Caco-2 (cell line): ENCODE measurements around the gene CDC14A. TPM values are rescaled to one million over a fixed set of nuclear protein-coding genes. Genes with fewer than 3 reads are reported as not detected.
"Not testable (repeated sequence)": the region's sequence is repeated elsewhere in the genome, so short reads cannot be mapped to it uniquely, and the experiment has no call there.

Source experiments
- BruUV-seq: library from RNA; stranded (reverse); fragments of 400-500 nt; replicated peaks from 2 replicates; lab custom pipeline; 2021; lab: Mats Ljungman, UMichigan
- CTCF ChIA-PET: fragments of 300-600 bp; sonication (Branson Sonifier 250); formaldehyde crosslinking; loops from one replicate; lab custom pipeline; 2022; ENCODE audit warnings: antibody characterized with exemption; lab: Charles Lee
- POLR2A ChIA-PET: fragments of 300-600 bp; sonication (Branson Sonifier 250); formaldehyde crosslinking; loops from one replicate; lab custom pipeline; 2022; ENCODE audit warnings: antibody characterized with exemption; lab: Charles Lee
- DNase-seq, 2 experiments: peaks; one replicate each; pipeline versions ENCODE4 v3.0.0 to v3.0.0-alpha.2; 2020 to 2022
- H3K27me3 ChIP-seq: replicated peaks from 2 replicates; pipeline ENCODE4 v1.6.0; 2011; ENCODE audit warnings: low read length; ENCODE audit not compliant: control insufficient read depth, insufficient read depth
- H3K36me3 ChIP-seq: 2 replicates; pipeline ENCODE4 v1.5.1; 2011; ENCODE audit warnings: low read length; ENCODE audit not compliant: control insufficient read depth, insufficient read depth
- H3K4me1 ChIP-seq: fragments of 250-450 bp; sonication (Bioruptor Pico); 2 replicates; pipeline ENCODE4 v1.5.1; 2020; ENCODE audit warnings: mild to moderate bottlenecking
- H3K4me3 ChIP-seq: 2 replicates; pipeline ENCODE4 v1.5.1; 2011; ENCODE audit warnings: low read depth, mild to moderate bottlenecking, control low read depth, low read length
- H3K9me3 ChIP-seq: fragments of 250-450 bp; sonication (Bioruptor Pico); 2 replicates; pipeline ENCODE4 v1.5.1; 2020; ENCODE audit warnings: mild to moderate bottlenecking, moderate library complexity
- H3K27ac Mint-ChIP-seq: one replicate; pipeline ENCODE4 v1.8.0; 2022; ENCODE audit warnings: mixed read lengths; ENCODE audit not compliant: unreplicated experiment
- H3K27me3 Mint-ChIP-seq: one replicate; pipeline ENCODE4 v1.8.0; 2022; ENCODE audit warnings: mixed read lengths; ENCODE audit not compliant: insufficient read depth, unreplicated experiment
- H3K36me3 Mint-ChIP-seq: one replicate; pipeline ENCODE4 v1.8.0; 2022; ENCODE audit warnings: mild to moderate bottlenecking, mixed read lengths; ENCODE audit not compliant: insufficient read depth, unreplicated experiment
- H3K4me1 Mint-ChIP-seq: one replicate; pipeline ENCODE4 v1.8.0; 2022; ENCODE audit warnings: low read depth, mixed read lengths; ENCODE audit not compliant: unreplicated experiment
- H3K4me3 Mint-ChIP-seq: one replicate; pipeline ENCODE4 v1.8.0; 2022; ENCODE audit warnings: mild to moderate bottlenecking, moderate library complexity, mixed read lengths; ENCODE audit not compliant: unreplicated experiment
- H3K9me3 Mint-ChIP-seq: one replicate; pipeline ENCODE4 v1.8.0; 2022; ENCODE audit warnings: mixed read lengths; ENCODE audit not compliant: unreplicated experiment
- CTCF ChIP-seq, 2 experiments: fragments of 200-600 bp in 1 of 2; IDR thresholded peaks; 1 replicate in 1 of 2; 2 replicates in 1 of 2; pipeline versions ENCODE4 v1.5.1 to v1.8.0; 2011 to 2022; ENCODE audit warnings: antibody characterized with exemption in 1 of 2, control low read depth in 1 of 2, inconsistent platforms in 1 of 2, low read depth in 1 of 2, low read length in 1 of 2, mild to moderate bottlenecking in 1 of 2, moderate library complexity in 1 of 2; ENCODE audit not compliant: insufficient read depth in 1 of 2, severe bottlenecking in 1 of 2, unreplicated experiment in 1 of 2
- intact Hi-C: fragments of 100-400 bp; cut with micrococcal nuclease; formaldehyde crosslinking; loops from one replicate; pipeline ENCODE4 v1.10.0; 2022; ENCODE audit not compliant: unreplicated experiment
- total RNA-seq: library from RNA; stranded (reverse); gene quantifications from 2 replicates; pipeline ENCODE4 v1.2.3, GENCODE V29; 2022

Gene CDC14A
- total RNA-seq, 1 experiment from 2014 or later = 7.3 TPM

- no peaks in the 10 kb centered on the region for H3K27me3 ChIP-seq
- Mint-ChIP-seq H3K36me3 (no peaks in the 10 kb centered on the region), H3K27me3 (no peaks in the 10 kb centered on the region), H3K9me3 (peaks cover 12% of the 10 kb centered on the region), H3K4me1 (peaks cover 21% of the 10 kb centered on the region), H3K4me3 (no peak overlapping the region), H3K27ac (no peak overlapping the region)
- ChIA-PET CTCF (no interaction called here), POLR2A (no interaction called here)
- no peak for TF ChIP-seq CTCF (IDR thresholded peaks at IDR 0.05; ENCODE audit: insufficient read depth in 1 of 2, low read depth in 1 of 2, low read length in 1 of 2, severe bottlenecking in 1 of 2, unreplicated experiment in 1 of 2)
- BruUV-seq = no TSS peak
- intact Hi-C loops = loop anchor here (2.0 kb wide), 1 partner anchor 25 kb away; no protein-coding TSS in a partner anchor
- no peak for DNase-seq
- peaks cover 10% of the 10 kb centered on the region for H3K9me3 ChIP-seq
- H3K4me1 ChIP-seq = peaks cover 35% of the 10 kb centered on the region
- H3K36me3 ChIP-seq = no peaks in the 10 kb centered on the region
- no peak overlapping the region for H3K4me3 ChIP-seq
These were observed 28.7 kb upstream of the CDC14A start for GRCh38 chr1:100323419-100324106.

- H3K36me3 ChIP-seq = no peaks in the 10 kb centered on the region
- CTCF ChIA-PET = no interaction called here
- peaks cover 18% of the 10 kb centered on the region for H3K4me1 Mint-ChIP-seq
- H3K27ac Mint-ChIP-seq = no peak overlapping the region
- H3K9me3 Mint-ChIP-seq = no peaks in the 10 kb centered on the region
- POLR2A ChIA-PET = no interaction called here
- no peak for DNase-seq
- intact Hi-C loops = loop anchor here (2.0 kb wide), 1 partner anchor 27 kb away; no protein-coding TSS in a partner anchor
- no peak overlapping the region for H3K4me3 ChIP-seq
- H3K4me3 Mint-ChIP-seq = no peak overlapping the region
- no peaks in the 10 kb centered on the region for H3K27me3 Mint-ChIP-seq
- peaks cover 21% of the 10 kb centered on the region for H3K4me1 ChIP-seq
- no peaks in the 10 kb centered on the region for H3K36me3 Mint-ChIP-seq
- no peaks in the 10 kb centered on the region; the same call in 1 of the 2 replicates for H3K9me3 ChIP-seq
- no TSS peak for BruUV-seq
- H3K27me3 ChIP-seq = no peaks in the 10 kb centered on the region
- no peak for TF ChIP-seq CTCF (IDR thresholded peaks at IDR 0.05; ENCODE audit: insufficient read depth in 1 of 2, low read depth in 1 of 2, low read length in 1 of 2, severe bottlenecking in 1 of 2, unreplicated experiment in 1 of 2)
These were observed 26.6 kb upstream of the CDC14A start for GRCh38 chr1:100325415-100326324.

GRCh38 chr1:100326325-100326670 is 26.0 kb upstream of the CDC14A start:
- H3K4me1 Mint-ChIP-seq = peaks cover 14% of the 10 kb centered on the region
- H3K4me3 ChIP-seq, POLR2A ChIA-PET, BruUV-seq, H3K27me3 Mint-ChIP-seq, CTCF ChIA-PET, intact Hi-C loops, H3K9me3 Mint-ChIP-seq, DNase-seq, H3K4me3 Mint-ChIP-seq, H3K9me3 ChIP-seq, H3K27me3 ChIP-seq, H3K27ac Mint-ChIP-seq, H3K36me3 ChIP-seq, H3K36me3 Mint-ChIP-seq: not testable (repeated sequence)
- H3K4me1 ChIP-seq = peaks cover 15% of the 10 kb centered on the region
